HEK293 (cell line): Measurements from ENCODE around the gene ZFP57.

ENCODE experiments used
- BCL11B ChIP-seq: fragments of 450-650 bp; formaldehyde crosslinking; IDR thresholded peaks from 2 replicates; pipeline ENCODE4 v1.5.1; 2016; ENCODE audit warnings: low read depth, missing biosample characterization, missing genetic modification characterization
- GLIS1 ChIP-seq: fragments of 450-650 bp; formaldehyde crosslinking; IDR thresholded peaks from 2 replicates; pipeline ENCODE4 v1.5.1; 2016; ENCODE audit warnings: missing biosample characterization, missing genetic modification characterization
- GLIS2 ChIP-seq: fragments of 450-650 bp; formaldehyde crosslinking; IDR thresholded peaks from 2 replicates; pipeline ENCODE4 v1.5.1; 2016; ENCODE audit warnings: missing biosample characterization, missing genetic modification characterization
- KLF9 ChIP-seq: fragments of 450-650 bp; formaldehyde crosslinking; IDR thresholded peaks from 2 replicates; pipeline ENCODE4 v1.5.1; 2016; ENCODE audit warnings: missing biosample characterization, missing genetic modification characterization, low read depth
- MYNN ChIP-seq: fragments of 450-650 bp; formaldehyde crosslinking; IDR thresholded peaks from 2 replicates; pipeline ENCODE4 v1.5.1; 2016; ENCODE audit warnings: missing biosample characterization, missing genetic modification characterization, borderline replicate concordance
- OVOL3 ChIP-seq: fragments of 450-650 bp; formaldehyde crosslinking; IDR thresholded peaks from 2 replicates; pipeline ENCODE4 v1.5.1; 2016; ENCODE audit warnings: missing biosample characterization, missing genetic modification characterization
- SP2 ChIP-seq: fragments of 450-650 bp; formaldehyde crosslinking; IDR thresholded peaks from 2 replicates; pipeline ENCODE4 v1.5.1; 2016; ENCODE audit warnings: missing biosample characterization, missing genetic modification characterization
- ZBTB10 ChIP-seq: fragments of 450-650 bp; formaldehyde crosslinking; IDR thresholded peaks from 2 replicates; pipeline ENCODE4 v1.5.1; 2016; ENCODE audit warnings: missing biosample characterization, missing genetic modification characterization
- ZFHX2 ChIP-seq: fragments of 450-650 bp; formaldehyde crosslinking; conservative IDR thresholded peaks from 2 replicates; pipeline ENCODE4 v1.5.1; 2016; ENCODE audit warnings: missing biosample characterization, missing genetic modification characterization
- ZFP37 ChIP-seq: fragments of 450-650 bp; formaldehyde crosslinking; IDR thresholded peaks from 2 replicates; pipeline ENCODE4 v1.5.1; 2016; ENCODE audit warnings: missing biosample characterization, missing genetic modification characterization
- ZNF10 ChIP-seq: fragments of 450-650 bp; formaldehyde crosslinking; IDR thresholded peaks from 2 replicates; pipeline ENCODE4 v1.5.1; 2017; ENCODE audit warnings: missing biosample characterization, missing genetic modification characterization
- ZNF114 ChIP-seq: fragments of 450-650 bp; formaldehyde crosslinking; IDR thresholded peaks from 2 replicates; pipeline ENCODE4 v1.5.0; 2017; ENCODE audit warnings: missing biosample characterization, missing genetic modification characterization
- ZNF133 ChIP-seq: fragments of 450-650 bp; formaldehyde crosslinking; IDR thresholded peaks from 2 replicates; pipeline ENCODE4 v1.5.1; 2016; ENCODE audit warnings: missing biosample characterization, missing genetic modification characterization
- ZNF214 ChIP-seq: fragments of 450-650 bp; formaldehyde crosslinking; IDR thresholded peaks from 2 replicates; pipeline ENCODE4 v1.5.1; 2017; ENCODE audit warnings: missing biosample characterization, mild to moderate bottlenecking, missing genetic modification characterization, borderline replicate concordance
- ZNF366 ChIP-seq: fragments of 450-650 bp; formaldehyde crosslinking; conservative IDR thresholded peaks from 2 replicates; pipeline ENCODE4 v1.5.1; 2016; ENCODE audit warnings: missing biosample characterization, missing genetic modification characterization
- ZNF426 ChIP-seq: fragments of 450-650 bp; formaldehyde crosslinking; IDR thresholded peaks from 2 replicates; pipeline ENCODE4 v1.5.1; 2017; ENCODE audit warnings: missing biosample characterization, missing genetic modification characterization, mild to moderate bottlenecking, inconsistent platforms, moderate library complexity
- ZNF513 ChIP-seq: fragments of 450-650 bp; IDR thresholded peaks from 2 replicates; pipeline ENCODE4 v1.5.1; 2018; ENCODE audit warnings: missing biosample characterization, missing genetic modification characterization
- ZNF529 ChIP-seq: fragments of 450-650 bp; formaldehyde crosslinking; IDR thresholded peaks from 2 replicates; pipeline ENCODE4 v1.5.1; 2017; ENCODE audit warnings: missing genetic modification characterization, missing biosample characterization; ENCODE audit not compliant: insufficient replicate concordance
- ZNF560 ChIP-seq: fragments of 450-650 bp; formaldehyde crosslinking; IDR thresholded peaks from 2 replicates; pipeline ENCODE4 v1.5.1; 2017; ENCODE audit warnings: missing biosample characterization, missing genetic modification characterization, borderline replicate concordance
- ZNF610 ChIP-seq: fragments of 450-650 bp; formaldehyde crosslinking; IDR thresholded peaks from 2 replicates; pipeline ENCODE4 v1.5.1; 2016; ENCODE audit warnings: missing biosample characterization, missing genetic modification characterization, borderline replicate concordance
- ZNF792 ChIP-seq: fragments of 450-650 bp; formaldehyde crosslinking; IDR thresholded peaks from 2 replicates; pipeline ENCODE4 v1.5.1; 2016; ENCODE audit warnings: missing biosample characterization, missing genetic modification characterization
- ZSCAN4 ChIP-seq: fragments of 450-650 bp; formaldehyde crosslinking; IDR thresholded peaks from 2 replicates; pipeline ENCODE4 v1.5.1; 2017; ENCODE audit warnings: missing biosample characterization, missing genetic modification characterization
- ZXDB ChIP-seq: fragments of 450-650 bp; formaldehyde crosslinking; IDR thresholded peaks from 2 replicates; pipeline ENCODE4 v1.5.1; 2016; ENCODE audit warnings: missing biosample characterization, missing genetic modification characterization
- TF ChIP-seq, protein P1 (sequence below): fragments of 450-650 bp; formaldehyde crosslinking; IDR thresholded peaks from 2 replicates; pipeline ENCODE4 v1.5.1; 2016; ENCODE audit warnings: missing biosample characterization, missing genetic modification characterization
- TF ChIP-seq, protein P2 (sequence below): fragments of 450-650 bp; formaldehyde crosslinking; IDR thresholded peaks from 2 replicates; pipeline ENCODE4 v1.5.1; 2017; ENCODE audit warnings: missing biosample characterization, missing genetic modification characterization
- TF ChIP-seq, protein P3 (sequence below): fragments of 450-650 bp; formaldehyde crosslinking; IDR thresholded peaks from 2 replicates; pipeline ENCODE4 v1.5.1; 2017; ENCODE audit warnings: missing biosample characterization, mild to moderate bottlenecking, missing genetic modification characterization, moderate library complexity
- TF ChIP-seq, protein P4 (sequence below): fragments of 450-650 bp; formaldehyde crosslinking; IDR thresholded peaks from 2 replicates; pipeline ENCODE4 v1.5.1; 2017; ENCODE audit warnings: missing biosample characterization, missing genetic modification characterization

The ZFP57 gene

GRCh38 chr6:29627755-29628418 lies 53.1 kb downstream of the ZFP57 start (continued):
- TF ChIP-seq ZBTB10 (tag by site-specific recombination) (peak; percentile 59), BCL11B (tag by site-specific recombination) (no peak), ZNF529 (tag by site-specific recombination) (no peak), ZNF610 (no peak; the same call in 1 of the 2 replicates), GLIS2 (tag by site-specific recombination) (peak; percentile 11; the same call in 1 of the 2 replicates), ZXDB (tag by site-specific recombination) (no peak), ZSCAN4 (tag by site-specific recombination) (no peak), ZFP37 (tag by site-specific recombination) (no peak), ZNF792 (tag by site-specific recombination) (no peak), KLF9 (tag by site-specific recombination) (peak; percentile 91), ZNF426 (tag by site-specific recombination) (no peak), GLIS1 (tag by site-specific recombination) (peak; percentile 64; the same call in 1 of the 2 replicates), ZNF10 (tag by site-specific recombination) (no peak), SP2 (tag by site-specific recombination) (peak; percentile 82), ZFHX2 (tag by site-specific recombination) (peak; percentile 96; the same call in 1 of the 2 replicates), ZNF214 (no peak), ZNF133 (tag by site-specific recombination) (no peak), ZNF114 (tag by site-specific recombination) (no peak), OVOL3 (tag by site-specific recombination) (no peak), ZNF513 (tag by site-specific recombination) (0 out of 2 replicates have a peak, but pooled peaks have one; percentile 17), MYNN (no peak), ZNF366 (tag by site-specific recombination) (peak; percentile 71; the same call in 1 of the 2 replicates), ZNF560 (tag by site-specific recombination) (no peak)
- TF ChIP-seq, protein P1, sequence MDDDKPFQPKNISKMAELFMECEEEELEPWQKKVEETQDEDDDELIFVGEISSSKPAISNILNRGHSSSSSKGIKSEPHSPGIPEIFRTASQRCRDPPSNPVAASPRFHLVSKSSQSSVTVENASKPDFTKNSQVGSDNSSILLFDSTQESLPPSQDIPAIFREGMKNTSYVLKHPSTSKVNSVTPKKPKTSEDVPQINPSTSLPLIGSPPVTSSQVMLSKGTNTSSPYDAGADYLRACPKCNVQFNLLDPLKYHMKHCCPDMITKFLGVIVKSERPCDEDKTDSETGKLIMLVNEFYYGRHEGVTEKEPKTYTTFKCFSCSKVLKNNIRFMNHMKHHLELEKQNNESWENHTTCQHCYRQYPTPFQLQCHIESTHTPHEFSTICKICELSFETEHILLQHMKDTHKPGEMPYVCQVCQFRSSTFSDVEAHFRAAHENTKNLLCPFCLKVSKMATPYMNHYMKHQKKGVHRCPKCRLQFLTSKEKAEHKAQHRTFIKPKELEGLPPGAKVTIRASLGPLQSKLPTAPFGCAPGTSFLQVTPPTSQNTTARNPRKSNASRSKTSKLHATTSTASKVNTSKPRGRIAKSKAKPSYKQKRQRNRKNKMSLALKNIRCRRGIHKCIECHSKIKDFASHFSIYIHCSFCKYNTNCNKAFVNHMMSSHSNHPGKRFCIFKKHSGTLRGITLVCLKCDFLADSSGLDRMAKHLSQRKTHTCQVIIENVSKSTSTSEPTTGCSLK (tag by site-specific recombination): no peak
- TF ChIP-seq, protein P2, sequence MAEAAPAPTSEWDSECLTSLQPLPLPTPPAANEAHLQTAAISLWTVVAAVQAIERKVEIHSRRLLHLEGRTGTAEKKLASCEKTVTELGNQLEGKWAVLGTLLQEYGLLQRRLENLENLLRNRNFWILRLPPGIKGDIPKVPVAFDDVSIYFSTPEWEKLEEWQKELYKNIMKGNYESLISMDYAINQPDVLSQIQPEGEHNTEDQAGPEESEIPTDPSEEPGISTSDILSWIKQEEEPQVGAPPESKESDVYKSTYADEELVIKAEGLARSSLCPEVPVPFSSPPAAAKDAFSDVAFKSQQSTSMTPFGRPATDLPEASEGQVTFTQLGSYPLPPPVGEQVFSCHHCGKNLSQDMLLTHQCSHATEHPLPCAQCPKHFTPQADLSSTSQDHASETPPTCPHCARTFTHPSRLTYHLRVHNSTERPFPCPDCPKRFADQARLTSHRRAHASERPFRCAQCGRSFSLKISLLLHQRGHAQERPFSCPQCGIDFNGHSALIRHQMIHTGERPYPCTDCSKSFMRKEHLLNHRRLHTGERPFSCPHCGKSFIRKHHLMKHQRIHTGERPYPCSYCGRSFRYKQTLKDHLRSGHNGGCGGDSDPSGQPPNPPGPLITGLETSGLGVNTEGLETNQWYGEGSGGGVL (tag by site-specific recombination): no peak
- TF ChIP-seq, protein P3, sequence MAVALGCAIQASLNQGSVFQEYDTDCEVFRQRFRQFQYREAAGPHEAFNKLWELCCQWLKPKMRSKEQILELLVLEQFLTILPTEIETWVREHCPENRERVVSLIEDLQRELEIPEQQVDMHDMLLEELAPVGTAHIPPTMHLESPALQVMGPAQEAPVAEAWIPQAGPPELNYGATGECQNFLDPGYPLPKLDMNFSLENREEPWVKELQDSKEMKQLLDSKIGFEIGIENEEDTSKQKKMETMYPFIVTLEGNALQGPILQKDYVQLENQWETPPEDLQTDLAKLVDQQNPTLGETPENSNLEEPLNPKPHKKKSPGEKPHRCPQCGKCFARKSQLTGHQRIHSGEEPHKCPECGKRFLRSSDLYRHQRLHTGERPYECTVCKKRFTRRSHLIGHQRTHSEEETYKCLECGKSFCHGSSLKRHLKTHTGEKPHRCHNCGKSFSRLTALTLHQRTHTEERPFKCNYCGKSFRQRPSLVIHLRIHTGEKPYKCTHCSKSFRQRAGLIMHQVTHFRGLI (tag by site-specific recombination): no peak
- TF ChIP-seq, protein P4, sequence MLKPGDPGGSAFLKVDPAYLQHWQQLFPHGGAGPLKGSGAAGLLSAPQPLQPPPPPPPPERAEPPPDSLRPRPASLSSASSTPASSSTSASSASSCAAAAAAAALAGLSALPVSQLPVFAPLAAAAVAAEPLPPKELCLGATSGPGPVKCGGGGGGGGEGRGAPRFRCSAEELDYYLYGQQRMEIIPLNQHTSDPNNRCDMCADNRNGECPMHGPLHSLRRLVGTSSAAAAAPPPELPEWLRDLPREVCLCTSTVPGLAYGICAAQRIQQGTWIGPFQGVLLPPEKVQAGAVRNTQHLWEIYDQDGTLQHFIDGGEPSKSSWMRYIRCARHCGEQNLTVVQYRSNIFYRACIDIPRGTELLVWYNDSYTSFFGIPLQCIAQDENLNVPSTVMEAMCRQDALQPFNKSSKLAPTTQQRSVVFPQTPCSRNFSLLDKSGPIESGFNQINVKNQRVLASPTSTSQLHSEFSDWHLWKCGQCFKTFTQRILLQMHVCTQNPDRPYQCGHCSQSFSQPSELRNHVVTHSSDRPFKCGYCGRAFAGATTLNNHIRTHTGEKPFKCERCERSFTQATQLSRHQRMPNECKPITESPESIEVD: no peak
